BE2C (cell line): ENCODE measurements around the gene MRPL48.

Source experiments
- DNase-seq: peaks from one replicate; pipeline ENCODE4 v3.0.0-alpha.2; 2020
- H3K27me3 ChIP-seq: fragments of 250-450 bp; sonication (Bioruptor Pico); 2 replicates; pipeline ENCODE4 v1.5.1; 2020; ENCODE audit warnings: mild to moderate bottlenecking
- H3K36me3 ChIP-seq: fragments of 250-450 bp; sonication (Bioruptor Pico); 2 replicates; pipeline ENCODE4 v1.5.1; 2020; ENCODE audit warnings: mild to moderate bottlenecking
- H3K4me1 ChIP-seq: fragments of 250-450 bp; sonication (Bioruptor Pico); 2 replicates; pipeline ENCODE4 v1.5.1; 2020
- H3K4me3 ChIP-seq: 2 replicates; pipeline ENCODE4 v1.5.1; 2011; ENCODE audit warnings: low read depth, low read length
- H3K9me3 ChIP-seq: fragments of 250-450 bp; sonication (Bioruptor Pico); 2 replicates; pipeline ENCODE4 v1.5.1; 2020
- CTCF ChIP-seq: IDR thresholded peaks from 2 replicates; pipeline ENCODE4 v1.5.1; 2012; ENCODE audit warnings: mild to moderate bottlenecking, low read depth, low read length

Gene MRPL48

GRCh38 chr11:73869332-73869949, 81.8 kb downstream of the MRPL48 start:
- Histone ChIP-seq H3K9me3 (no peaks in the 10 kb centered on the region), H3K4me1 (peaks cover 18% of the 10 kb centered on the region), H3K36me3 (peaks cover 62% of the 10 kb centered on the region), H3K27me3 (no peaks in the 10 kb centered on the region), H3K4me3 (no peak overlapping the region)
- peak; percentile 22 for DNase-seq
- TF ChIP-seq CTCF, result no peak

- Histone ChIP-seq H3K27me3 (no peaks in the 10 kb centered on the region), H3K9me3 (no peaks in the 10 kb centered on the region), H3K4me3 (no peak overlapping the region), H3K4me1 (peaks cover 18% of the 10 kb centered on the region), H3K36me3 (peaks cover 64% of the 10 kb centered on the region)
- no peak for DNase-seq
- no peak for TF ChIP-seq CTCF
Measured at GRCh38 chr11:73870261-73870660, 82.6 kb downstream of the MRPL48 start.

GRCh38 chr11:73872749-73873357, 85.2 kb downstream of the MRPL48 start:
- TF ChIP-seq CTCF, result no peak
- no peaks in the 10 kb centered on the region for H3K9me3 ChIP-seq
- peaks cover 8% of the 10 kb centered on the region; the same call in 1 of the 2 replicates for H3K4me1 ChIP-seq
- no peak overlapping the region for H3K4me3 ChIP-seq
- peaks cover 67% of the 10 kb centered on the region for H3K36me3 ChIP-seq
- DNase-seq, result no peak
- H3K27me3 ChIP-seq, result no peaks in the 10 kb centered on the region

- Histone ChIP-seq H3K9me3 (no peaks in the 10 kb centered on the region), H3K4me3 (peak overlapping the region; percentile 87), H3K27me3 (no peaks in the 10 kb centered on the region), H3K36me3 (peaks cover 49% of the 10 kb centered on the region), H3K4me1 (no peaks in the 10 kb centered on the region)
- no peak for DNase-seq
- no peak for TF ChIP-seq CTCF
Measured at GRCh38 chr11:73875380-73875779, 87.7 kb downstream of the MRPL48 start.

- H3K27me3 ChIP-seq, result no peaks in the 10 kb centered on the region
- H3K4me1 ChIP-seq, result no peaks in the 10 kb centered on the region
- DNase-seq, result no peak
- H3K36me3 ChIP-seq, result peaks cover 46% of the 10 kb centered on the region
- H3K4me3 ChIP-seq, result peak overlapping the region; percentile 87
- no peak for TF ChIP-seq CTCF
- no peaks in the 10 kb centered on the region for H3K9me3 ChIP-seq
Measured at GRCh38 chr11:73875840-73876239, 88.2 kb downstream of the MRPL48 start.
